NCI-H748 (cell line): ENCODE data around the gene COL1A2.
A peak's percentile ranks its signal among the peaks of the same experiment; 100 is the strongest.

ENCODE experiments used
- DNase-seq: peaks from one replicate; lab custom pipeline; 2025; ENCODE audit not compliant: unreplicated experiment; lab: John Stamatoyannopoulos, UW

COL1A2 gene

DNA sequence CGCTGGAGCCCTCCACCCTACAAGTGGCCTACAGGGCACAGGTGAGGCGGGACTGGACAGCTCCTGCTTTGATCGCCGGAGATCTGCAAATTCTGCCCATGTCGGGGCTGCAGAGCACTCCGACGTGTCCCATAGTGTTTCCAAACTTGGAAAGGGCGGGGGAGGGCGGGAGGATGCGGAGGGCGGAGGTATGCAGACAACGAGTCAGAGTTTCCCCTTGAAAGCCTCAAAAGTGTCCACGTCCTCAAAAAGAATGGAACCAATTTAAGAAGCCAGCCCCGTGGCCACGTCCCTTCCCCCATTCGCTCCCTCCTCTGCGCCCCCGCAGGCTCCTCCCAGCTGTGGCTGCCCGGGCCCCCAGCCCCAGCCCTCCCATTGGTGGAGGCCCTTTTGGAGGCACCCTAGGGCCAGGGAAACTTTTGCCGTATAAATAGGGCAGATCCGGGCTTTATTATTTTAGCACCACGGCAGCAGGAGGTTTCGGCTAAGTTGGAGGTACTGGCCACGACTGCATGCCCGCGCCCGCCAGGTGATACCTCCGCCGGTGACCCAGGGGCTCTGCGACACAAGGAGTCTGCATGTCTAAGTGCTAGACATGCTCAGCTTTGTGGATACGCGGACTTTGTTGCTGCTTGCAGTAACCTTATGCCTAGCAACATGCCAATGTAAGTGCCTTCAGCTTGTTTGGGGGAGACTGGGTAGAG, at the start of gene COL1A2:
Gene COL1A2, plus strand, starts transcription at position 459 of the 704 bp plus-strand sequence. Its CDS starts 137 bp downstream, at position 596.
- peak; percentile 43 for DNase-seq

DNA sequence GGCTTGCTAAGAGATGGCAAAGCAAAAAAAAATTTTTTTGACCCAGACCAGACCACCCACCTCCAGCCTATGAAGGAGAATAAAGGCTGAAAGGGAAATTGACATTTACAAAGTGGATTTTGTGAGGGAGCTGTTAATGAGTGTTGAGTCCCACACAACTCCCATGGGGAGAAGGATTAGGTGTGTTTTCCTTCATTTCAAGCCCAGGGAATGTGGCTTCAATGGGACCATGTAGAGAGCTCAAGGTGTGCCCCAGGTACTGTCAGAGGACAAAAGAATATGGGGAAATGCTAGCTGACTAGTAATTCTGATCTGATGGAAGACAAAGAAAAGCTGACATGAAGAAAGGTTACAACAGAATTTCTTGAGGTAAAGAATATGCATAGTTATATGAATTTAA, 48.8 kb upstream of the COL1A2 start:
- DNase-seq, result no peak

DNA sequence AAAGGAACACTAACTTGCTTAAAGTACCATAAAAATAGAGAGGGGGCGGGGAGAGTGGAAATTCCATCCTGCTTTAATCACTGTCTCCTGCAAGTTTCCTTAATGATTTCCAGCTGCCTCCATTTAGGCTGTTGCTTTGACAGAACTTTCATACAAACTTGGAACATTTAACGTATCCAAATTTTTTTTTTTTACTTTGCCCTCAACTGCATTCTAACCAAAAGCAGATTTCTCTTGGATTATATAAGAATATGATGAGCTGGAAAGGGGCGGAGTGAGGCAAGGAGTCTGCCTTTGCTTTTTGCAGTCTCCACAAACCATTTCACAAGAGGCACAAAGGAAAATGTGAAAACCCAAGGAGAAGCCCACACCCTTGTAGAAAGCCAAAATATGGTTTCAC, 46.6 kb upstream of the COL1A2 start:
- no peak for DNase-seq

DNA sequence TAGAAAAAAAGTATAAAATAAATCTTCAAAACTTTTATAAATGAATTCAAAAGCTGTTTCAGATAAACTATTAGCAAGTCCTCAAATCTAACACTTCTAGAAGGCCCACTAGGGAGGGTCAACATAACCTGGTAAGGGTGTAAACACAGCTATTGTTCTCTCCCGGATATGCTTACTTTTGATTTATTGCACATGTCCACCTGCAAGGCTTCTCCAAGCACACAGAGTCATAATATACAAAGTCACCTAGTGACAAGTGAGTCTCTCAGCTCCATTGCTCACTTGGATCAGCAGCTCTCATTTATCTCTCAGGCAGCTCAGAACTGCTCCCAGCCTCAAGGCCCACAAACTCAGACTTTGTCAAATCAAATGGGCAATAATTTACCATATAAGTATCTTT, 44.0 kb upstream of the COL1A2 start:
- peak; percentile 93 for DNase-seq

DNA sequence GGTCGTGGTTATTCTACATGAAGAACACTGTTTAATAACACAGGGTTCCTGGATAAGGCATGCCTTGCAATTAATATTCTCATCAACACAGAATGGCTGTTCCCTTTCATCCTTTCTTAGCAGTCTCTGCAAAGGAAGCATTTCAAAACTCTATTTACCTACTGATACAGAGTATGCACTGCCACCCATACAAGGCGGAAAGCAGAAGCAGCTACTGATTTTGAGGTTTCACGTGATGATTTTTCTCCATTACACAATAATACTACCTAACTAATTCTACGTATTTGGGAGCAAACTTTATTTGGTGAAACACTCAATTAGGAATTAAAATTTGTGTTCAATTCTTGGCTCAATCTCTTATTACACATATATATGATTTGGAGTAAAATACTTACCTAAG, 43.0 kb upstream of the COL1A2 start:
- DNase-seq, result no peak

DNA sequence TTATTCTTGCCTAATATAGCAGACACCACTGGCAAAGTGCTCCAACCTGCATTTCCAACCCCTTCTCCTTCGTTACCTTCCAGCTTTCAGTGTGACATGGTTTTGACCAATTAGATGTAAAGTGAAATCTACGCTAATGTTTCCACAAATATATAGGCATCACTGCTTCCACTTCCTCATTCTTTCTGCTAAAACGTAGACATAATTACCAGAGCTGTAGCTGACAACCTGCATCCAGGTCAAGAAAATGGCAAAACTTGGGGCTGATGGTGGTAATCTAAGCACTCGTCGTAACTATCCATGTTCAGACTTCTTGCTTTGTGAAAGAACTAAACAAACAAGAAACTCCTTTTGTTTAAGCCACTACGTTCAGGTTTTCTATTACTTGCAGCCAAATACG, 41.8 kb upstream of the COL1A2 start:
- DNase-seq, result no peak

DNA sequence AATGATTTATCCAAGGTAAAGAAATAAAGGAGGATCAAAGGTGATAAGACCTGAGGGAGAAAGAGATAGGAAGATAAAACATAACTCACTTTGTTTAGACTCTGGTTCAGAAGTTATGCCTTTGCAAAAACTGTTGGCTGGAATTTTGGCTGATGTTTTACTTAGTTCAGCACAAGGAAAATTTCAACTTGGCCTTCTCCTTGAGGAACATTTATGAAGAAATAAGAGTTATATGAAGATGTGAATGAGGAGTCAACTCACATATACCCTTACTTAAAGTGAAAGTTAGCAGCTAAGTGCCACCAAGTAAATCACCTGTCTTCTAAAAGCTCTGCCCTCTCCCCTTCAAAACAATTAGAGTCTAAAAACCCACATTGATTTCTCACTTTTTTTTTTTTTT, 39.7 kb upstream of the COL1A2 start:
- no peak for DNase-seq

DNA sequence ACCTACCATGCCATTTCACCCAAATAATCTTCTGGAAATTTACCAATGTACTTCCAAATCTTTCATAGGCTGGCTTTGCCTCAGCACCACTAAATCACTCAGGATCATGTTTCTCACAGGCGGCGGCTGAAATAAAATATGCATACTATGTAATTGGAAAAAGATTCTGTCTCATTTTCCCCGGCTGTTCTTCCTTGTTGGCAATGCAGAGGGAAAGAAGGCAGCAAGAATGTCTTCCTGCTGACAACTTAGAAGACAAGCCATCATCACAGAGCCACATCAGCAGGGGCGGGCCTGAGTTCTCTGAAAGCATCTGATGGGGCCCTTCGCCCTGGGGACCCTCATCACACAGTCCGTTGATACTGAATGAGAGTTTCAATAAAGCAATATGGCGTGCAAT, 39.2 kb upstream of the COL1A2 start:
- no peak for DNase-seq

DNA sequence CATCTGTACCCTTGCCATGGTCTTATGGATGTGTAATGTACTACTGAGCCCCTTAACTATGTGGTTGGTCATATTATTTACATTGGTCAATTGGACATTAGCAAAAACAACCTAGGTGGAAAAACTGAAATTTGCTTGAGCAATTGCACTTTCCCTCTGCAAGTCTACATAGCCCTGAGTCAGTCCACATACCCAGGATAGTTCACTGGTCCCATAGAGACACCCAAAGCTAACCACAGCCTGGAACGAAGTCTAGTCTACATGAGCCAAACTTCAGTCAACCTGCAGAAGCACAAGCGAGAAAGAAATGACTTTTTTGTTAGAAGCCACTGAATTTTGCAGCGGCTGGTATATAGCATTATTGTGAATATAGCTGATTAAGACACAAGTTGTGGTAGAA, 37.6 kb upstream of the COL1A2 start:
- no peak for DNase-seq

DNA sequence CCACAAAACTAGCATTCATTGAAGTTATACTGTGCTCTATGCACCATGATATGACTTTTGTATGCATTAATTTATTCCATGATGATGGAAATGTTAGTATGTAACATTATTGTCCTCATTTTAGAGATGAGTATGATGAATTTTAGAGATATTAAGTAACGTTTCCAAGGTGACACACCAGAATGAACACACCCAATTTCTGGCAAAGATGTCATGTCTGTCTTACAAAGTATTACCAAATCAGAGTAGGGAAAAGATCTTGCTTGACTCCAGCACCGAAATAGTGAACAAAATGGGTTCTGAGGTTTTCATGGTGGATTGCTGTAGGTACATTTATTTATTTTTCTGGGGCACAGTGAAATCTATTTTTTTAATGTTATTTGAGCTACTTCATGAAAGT, 33.8 kb upstream of the COL1A2 start:
- DNase-seq, result no peak

DNA sequence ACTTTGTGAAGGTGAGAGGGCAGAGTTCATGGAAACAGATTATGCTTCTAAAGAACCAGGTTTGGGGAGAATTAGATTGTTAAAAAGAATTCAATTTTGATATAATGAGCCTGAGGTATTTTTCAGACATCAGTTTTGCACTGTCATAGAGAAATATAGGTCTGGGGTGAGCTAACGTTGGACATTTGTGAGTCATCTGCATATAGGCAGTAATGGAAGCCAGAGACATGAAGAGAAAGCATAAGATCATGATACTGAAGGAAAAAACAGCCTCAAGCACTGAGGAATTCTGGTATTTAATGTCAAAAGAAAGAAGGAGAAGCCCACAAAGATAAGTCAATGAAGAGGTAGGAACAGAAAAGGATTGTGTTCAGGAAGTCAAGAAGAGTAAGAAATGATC, 32.4 kb upstream of the COL1A2 start:
- no peak for DNase-seq

DNA sequence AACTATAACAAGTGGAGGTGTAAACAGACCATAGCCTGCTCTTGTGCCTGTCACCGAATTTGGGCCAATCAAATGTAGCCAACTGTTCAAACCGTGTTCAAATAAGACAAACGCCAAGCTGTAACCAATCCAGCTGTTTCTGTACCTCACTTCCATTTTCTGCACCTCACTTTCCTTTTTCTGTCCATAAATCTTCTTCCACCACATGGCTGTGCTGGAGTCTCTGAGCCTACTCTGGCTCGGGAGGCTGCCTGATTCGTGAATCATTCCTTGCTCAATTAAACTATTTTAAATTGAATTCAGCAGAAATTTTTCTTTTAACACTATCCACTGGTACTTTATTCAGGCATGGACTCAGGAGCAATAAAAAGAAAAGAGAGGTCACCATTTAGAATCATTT, 29.9 kb upstream of the COL1A2 start:
- no peak for DNase-seq

DNA sequence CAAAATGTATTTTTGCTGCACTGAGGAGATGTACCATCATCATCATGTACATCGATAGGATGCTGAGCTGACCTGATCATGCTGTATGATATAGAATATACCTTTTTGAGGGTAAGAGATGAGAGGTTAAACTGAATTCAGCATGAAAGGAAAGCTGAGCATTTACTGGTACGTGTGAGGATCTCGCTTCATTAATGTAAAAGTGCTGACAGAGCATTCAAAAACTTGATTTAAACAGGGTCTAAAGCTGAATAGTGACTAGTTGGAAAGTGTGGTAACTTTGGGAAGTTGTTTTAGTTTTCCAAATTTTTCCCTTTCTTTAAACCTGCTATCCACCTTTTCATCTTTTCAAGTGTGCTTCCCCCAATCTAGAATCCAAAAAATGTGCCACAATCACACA, 28.5 kb upstream of the COL1A2 start:
- no peak for DNase-seq

DNA sequence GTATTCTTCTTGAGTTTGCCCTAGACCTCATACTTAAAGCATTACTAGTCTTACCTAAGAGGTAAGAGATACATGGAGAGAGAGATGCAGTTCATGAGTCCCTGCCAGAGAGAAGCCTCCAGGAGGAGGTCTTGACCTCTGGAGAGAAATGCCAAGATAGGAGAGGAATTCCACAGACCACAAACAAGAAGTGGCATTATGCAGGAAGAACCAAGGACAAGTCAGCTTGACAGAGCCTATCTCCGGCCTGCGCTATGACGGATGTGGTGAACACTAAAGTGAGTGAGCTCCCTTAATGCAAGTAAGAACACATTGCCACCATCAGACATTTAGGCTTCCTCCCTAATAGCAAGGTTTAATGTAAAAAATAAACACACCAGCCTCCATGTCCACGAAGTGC, 27.9 kb upstream of the COL1A2 start:
- DNase-seq, result no peak

DNA sequence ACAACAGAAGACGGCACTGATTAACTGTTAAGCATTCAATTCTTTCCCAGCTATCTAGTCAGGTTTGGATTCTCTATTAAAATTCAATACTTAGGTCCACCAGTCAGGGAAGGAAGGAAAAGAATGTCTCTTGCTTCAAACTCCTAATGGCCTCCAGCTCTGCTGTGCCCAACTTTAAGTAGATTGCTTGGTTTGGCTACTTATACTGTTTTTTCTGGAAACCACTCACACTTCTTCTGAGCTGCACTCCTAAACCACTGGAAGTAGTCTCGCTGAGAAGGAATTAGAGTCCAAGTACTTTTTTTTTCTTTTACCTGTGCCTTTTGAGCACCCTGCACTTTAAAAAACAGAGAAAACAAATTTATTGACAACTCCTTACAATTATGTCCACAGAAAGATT, 26.7 kb upstream of the COL1A2 start:
- DNase-seq, result no peak

DNA sequence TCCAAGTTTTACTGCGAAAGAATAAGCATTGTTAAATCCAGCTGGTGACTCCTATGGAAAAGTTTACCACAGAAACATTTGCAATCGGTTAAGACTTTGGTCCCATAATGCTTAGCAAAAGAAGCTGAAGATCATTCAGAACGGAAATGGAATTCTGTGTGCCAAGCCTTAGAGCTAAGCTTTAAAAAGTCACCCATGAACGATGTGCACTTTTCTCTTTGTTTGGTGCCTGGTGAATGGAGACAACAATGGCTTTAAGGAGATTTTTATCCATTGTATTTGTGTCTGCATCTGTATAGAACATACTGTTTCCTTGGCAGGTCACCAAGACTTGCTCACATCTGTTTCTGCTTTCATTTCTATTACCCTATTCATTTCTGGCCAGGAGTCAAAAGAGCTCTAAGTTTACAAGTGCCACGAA, 26.3 kb upstream of the COL1A2 start:
- DNase-seq, result no peak

DNA sequence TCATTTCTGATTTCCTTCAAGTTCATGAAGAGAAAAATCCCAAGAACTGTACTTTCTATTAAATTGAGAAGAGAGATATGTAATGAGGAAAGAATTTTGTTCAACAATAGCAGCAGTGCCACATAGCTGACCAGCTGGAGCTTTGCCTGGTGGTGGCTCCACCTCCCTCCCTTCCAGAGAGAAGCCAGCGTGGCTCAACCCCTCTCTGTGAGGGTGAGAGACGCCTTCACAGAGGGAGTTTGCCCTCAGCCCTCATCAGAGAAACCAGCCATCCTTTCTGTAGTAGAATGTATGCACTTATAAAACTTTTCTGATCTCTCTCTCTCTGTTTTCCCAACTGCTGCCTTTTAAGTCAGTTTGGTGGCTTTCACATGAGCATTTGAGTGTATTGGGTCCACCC, 20.5 kb upstream of the COL1A2 start:
- no peak for DNase-seq

DNA sequence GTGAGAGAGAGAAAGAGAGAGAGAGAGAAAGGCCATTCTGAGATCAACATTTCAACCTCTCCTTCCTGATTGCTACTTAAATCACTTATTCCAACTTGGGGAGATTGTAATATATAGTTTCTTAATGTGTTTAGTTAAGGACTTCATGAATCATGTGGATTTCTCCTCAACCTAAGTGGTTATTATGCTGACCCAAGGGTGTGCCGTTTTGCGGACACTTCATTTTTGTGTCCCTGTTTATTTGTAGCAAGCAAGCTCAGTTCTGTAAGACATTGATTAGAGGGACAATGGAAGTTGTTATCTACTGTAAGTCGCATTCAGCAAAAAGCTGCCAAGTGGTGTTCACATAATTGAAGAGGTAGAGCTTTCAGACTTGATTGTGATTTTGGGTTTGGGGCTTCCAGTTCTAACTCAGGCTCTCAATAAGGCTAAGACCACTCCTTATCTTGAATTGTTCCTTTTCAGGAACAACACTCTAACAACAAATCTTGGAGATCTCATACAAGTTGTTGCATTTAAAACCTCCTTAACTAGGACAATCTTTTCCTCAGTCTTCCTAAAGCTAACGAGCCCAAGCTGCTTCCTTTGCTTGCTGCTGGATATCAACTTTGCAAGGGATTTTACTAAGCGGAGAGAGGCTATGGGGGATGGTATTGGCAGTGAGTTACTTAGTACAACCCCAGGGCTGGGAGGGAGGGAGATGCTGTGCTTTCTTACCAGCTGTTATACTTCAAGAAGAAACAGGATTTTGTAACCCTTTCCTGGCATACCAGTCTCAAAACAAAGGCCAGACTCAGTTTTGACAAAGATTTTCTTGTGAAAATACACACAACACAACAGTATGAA, 19.8 kb upstream of the COL1A2 start:
- DNase-seq, result no peak

DNA sequence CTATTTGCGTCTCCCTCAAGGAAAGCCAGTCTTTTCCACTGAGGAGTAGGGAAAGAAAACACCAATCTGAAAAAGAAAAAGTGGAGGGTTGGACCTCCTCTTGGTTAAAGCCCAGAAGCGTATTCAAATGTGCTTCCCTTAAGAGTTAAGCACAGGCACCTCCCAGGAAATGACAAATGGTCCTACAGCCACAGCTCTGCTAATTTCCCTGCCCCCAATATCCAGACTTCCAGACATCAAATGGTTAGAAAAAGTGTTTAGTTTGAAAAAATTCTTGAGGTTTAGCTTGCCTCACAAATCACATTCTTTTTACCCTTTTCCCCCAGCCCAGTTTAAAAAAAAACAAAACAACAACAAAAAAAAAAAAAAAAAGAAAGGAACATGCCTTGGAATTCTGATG, 19.0 kb upstream of the COL1A2 start:
- no peak for DNase-seq

DNA sequence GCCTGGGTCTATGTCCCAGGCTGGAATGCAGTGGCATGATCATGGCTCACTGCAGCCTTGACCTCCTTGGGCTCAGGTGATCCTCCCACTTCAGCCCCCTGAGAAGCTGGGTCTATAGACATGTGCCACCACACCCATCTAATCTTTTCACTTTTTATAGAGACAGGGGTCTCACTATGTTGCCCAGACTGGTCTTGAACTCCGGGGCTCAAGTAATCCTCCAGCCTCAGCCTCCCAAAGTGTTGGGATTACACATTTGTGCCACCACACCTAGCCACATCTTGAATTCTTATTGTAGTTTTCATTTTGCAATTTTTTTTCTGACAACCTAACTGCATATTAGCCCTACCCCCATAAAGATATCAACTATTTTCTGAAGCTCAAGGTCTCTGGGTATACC, 18.4 kb upstream of the COL1A2 start:
- no peak for DNase-seq

DNA sequence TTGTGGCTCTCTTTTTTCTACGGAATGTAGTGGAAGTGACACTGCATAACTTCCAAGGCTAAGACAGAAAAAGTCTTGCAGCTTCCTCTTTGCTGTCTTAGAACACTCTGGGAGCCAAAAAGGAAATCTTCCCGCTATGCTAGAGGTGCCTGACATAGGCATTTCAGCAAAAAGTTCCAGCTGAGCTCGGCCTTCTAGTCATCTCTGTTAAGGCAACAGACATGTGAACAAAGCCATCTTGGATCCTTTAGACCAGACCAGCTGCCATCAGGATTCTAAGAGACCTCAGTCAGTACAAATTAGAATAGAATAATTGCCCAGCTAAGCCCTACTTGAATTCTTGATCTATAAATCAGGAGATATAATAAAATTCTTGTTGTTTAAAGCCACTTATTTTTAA, 16.3 kb upstream of the COL1A2 start:
- DNase-seq, result no peak

DNA sequence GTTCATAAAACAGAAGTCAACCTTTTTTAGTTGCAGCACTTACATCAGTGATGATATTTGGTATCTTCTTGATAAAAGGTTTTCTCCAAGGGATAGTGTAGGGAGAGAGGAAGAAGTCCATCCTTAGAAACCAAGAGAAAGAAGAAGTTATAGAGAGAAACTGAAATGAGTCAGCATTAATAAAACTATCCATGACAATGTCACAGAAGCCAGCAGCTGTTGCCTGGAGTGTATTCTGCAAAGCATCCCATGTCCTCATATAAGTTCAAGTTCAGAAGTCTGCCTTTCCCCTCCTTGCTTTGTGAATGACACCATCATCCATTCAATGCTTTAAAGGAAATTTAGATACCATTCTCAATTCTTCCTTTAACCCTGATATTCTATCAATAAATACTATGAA, 14.4 kb upstream of the COL1A2 start:
- DNase-seq, result no peak

DNA sequence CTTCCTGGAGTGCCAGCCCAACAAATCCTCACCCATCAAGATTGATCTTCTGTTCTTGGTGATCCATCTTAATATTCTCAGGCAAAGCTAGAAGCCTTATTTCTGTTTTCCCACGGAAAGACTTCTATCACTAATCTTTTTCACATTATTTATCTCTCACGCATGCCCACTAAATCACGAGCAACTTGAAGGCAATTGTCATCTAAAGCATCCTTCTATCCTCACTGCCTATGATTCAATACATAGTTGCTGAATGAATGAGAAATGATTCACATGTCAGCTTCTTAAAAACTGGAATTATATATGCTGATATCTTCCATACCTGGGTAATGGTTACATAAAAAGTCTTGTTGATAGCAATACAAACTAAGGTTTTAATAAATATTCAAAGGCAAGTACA, 12.6 kb upstream of the COL1A2 start:
- no peak for DNase-seq
